Dermis microvascular lymphatic vessel endothelial cell (primary cell): Measurements from ENCODE around the gene EPG5. TPM values are rescaled to one million over a fixed set of nuclear protein-coding genes. Genes with fewer than 3 reads are reported as not detected.
"Not testable (repeated sequence)": the region's sequence is repeated elsewhere in the genome, so short reads cannot be mapped to it uniquely, and the experiment has no call there.

Source experiments
- DNase-seq, 2 donors: peaks; one replicate each; pipeline versions ENCODE4 v3.0.0 to v3.0.0-alpha.2; 2010; ENCODE audit warnings: low read depth in 2 of 2
- total RNA-seq: library from RNA; depleted of rRNA; stranded (reverse); fragments of >200 nt; gene quantifications from 2 replicates; pipeline ENCODE4 v1.2.1, GENCODE V29; 2014

The EPG5 gene
- total RNA-seq, 1 donor from 2014 or later, result 9.2 TPM

- not testable (repeated sequence) for DNase-seq
Observed at GRCh38 chr18:45814733-45815132, 152.4 kb downstream of the EPG5 start.

- DNase-seq, result not testable (repeated sequence)
Observed at GRCh38 chr18:45807144-45807543, 160.0 kb downstream of the EPG5 start.

- DNase-seq, result no peak
Observed at GRCh38 chr18:45806226-45806625, 160.9 kb downstream of the EPG5 start.

GRCh38 chr18:45805551-45805950, 161.6 kb downstream of the EPG5 start:
- DNase-seq, result no peak

- peak in 1 of 2 donors; percentile 95 for DNase-seq
Observed at GRCh38 chr18:45802814-45803492, 164.2 kb downstream of the EPG5 start.

GRCh38 chr18:45801416-45802004, 165.6 kb downstream of the EPG5 start:
- DNase-seq, result peak in 1 of 2 donors; percentile 5

Other genes starting within 250 kb of the EPG5 start
- gene SLC14A1, start 243.1 kb downstream of the EPG5 start, total RNA-seq, result not detected in 2 replicates
- under 0.01 and 0.13 TPM in 2 replicates for gene SIGLEC15, start 141.7 kb downstream of the EPG5 start, total RNA-seq
- 0.63 and 0.64 TPM in 2 replicates for gene PSTPIP2, start 104.9 kb upstream of the EPG5 start, total RNA-seq
- gene ATP5F1A, start 131.0 kb upstream of the EPG5 start, total RNA-seq, result 733 and 734 TPM in 2 replicates
- 34.3 and 43.4 TPM in 2 replicates for gene HAUS1, start 137.1 kb upstream of the EPG5 start, total RNA-seq